ENCODE measurements around the gene LINC01488. TPM values are rescaled to one million over a fixed set of nuclear protein-coding genes. Genes with fewer than 3 reads are reported as not detected.

Gene LINC01488
- total and polyA plus RNA-seq, 2 of the 13 experiments (the other 11 are each of a cell fraction or from before 2014, with no cell fraction given) = 0.26 to 0.58 TPM

DNA sequence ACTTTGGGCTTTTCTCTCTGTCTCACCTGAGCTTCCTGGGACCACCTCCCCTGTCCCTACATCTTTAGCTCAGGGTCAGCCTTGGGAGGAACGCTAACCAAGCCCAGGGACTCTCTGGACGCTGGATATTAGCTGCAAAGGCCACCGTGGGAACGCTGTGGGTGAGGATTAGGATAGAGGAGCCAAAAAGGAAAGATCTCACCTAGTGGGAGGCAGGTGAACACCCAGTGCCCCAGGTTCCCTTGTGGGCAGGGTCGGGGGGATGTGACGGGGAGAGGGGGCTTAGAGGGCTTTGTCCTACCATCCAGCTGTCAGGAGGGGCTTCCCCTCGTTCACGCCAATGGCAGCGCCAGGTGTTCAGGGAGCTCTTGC is 50.2 kb downstream of the LINC01488 start:
- intact Hi-C loops (cut with micrococcal nuclease; ENCODE audit: unreplicated experiment) = no loop called here
- WGBS (ENCODE audit: low lambda C conversion rate) = 17% methylated on average over 9 of the region's 9 CpGs
- Histone ChIP-seq H3K4me1 (ENCODE audit: insufficient read depth, low read length) (no peaks in the 10 kb centered on the region), H3K9ac (ENCODE audit: insufficient read depth, low read depth, low read length) (no peak overlapping the region), H2AFZ (ENCODE audit: low read length) (no peak overlapping the region), H3K4me3 (replicated peaks in 1 of 3; ENCODE audit: insufficient read depth in 1 of 3, low read depth in 2 of 3, low read length in 3 of 3) (no peak overlapping the region), H3K79me2 (ENCODE audit: insufficient read depth, low read length) (no peaks in the 10 kb centered on the region), H3K36me3 (replicated peaks in 1 of 2; ENCODE audit: control insufficient read depth in 1 of 2, insufficient read depth in 2 of 2, low read length in 2 of 2) (no peaks in the 10 kb centered on the region), H3K9me3 (ENCODE audit: low read length) (no peaks in the 10 kb centered on the region), H3K4me2 (ENCODE audit: low read depth, low read length) (no peak overlapping the region), H4K20me1 (ENCODE audit: insufficient read depth, low read length) (no peaks in the 10 kb centered on the region), H3K27me3 (ENCODE audit: control insufficient read depth in 1 of 2, insufficient read depth in 2 of 2, low read length in 2 of 2) (peaks cover 2 to 45% of the 10 kb centered on the region in 2 experiments; a peak in 3 of 5 replicates), H3K27ac (ENCODE audit: extremely low read length, insufficient read depth, low read length) (no peak overlapping the region)
- ChIA-PET POLR2A (no interaction called here), CTCF (ENCODE audit: low intra/inter-chr PET ratio, low total read pairs) (no interaction called here)
- in situ Hi-C loops (cut with HindIII; ENCODE audit: extremely low pct_ligation_motif_present, low pct_unique_long_range_greater_than_20kb) = no loop called here
- no peak for TF ChIP-seq ZNF232 (CRISPR knock-in tag; IDR thresholded peaks at IDR 0.05; ENCODE audit: borderline replicate concordance)
- TF ChIP-seq ZNF484 (CRISPR knock-in tag; IDR thresholded peaks at IDR 0.05; ENCODE audit: borderline replicate concordance, low read depth) = no peak
- TF ChIP-seq ZNF614 (CRISPR knock-in tag; IDR thresholded peaks at IDR 0.05; ENCODE audit: borderline replicate concordance) = no peak
- TF ChIP-seq, protein P1, sequence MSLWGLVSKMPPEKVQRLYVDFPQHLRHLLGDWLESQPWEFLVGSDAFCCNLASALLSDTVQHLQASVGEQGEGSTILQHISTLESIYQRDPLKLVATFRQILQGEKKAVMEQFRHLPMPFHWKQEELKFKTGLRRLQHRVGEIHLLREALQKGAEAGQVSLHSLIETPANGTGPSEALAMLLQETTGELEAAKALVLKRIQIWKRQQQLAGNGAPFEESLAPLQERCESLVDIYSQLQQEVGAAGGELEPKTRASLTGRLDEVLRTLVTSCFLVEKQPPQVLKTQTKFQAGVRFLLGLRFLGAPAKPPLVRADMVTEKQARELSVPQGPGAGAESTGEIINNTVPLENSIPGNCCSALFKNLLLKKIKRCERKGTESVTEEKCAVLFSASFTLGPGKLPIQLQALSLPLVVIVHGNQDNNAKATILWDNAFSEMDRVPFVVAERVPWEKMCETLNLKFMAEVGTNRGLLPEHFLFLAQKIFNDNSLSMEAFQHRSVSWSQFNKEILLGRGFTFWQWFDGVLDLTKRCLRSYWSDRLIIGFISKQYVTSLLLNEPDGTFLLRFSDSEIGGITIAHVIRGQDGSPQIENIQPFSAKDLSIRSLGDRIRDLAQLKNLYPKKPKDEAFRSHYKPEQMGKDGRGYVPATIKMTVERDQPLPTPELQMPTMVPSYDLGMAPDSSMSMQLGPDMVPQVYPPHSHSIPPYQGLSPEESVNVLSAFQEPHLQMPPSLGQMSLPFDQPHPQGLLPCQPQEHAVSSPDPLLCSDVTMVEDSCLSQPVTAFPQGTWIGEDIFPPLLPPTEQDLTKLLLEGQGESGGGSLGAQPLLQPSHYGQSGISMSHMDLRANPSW (CRISPR knock-in tag; IDR thresholded peaks at IDR 0.05; ENCODE audit: borderline replicate concordance) = no peak
- DNase-seq (ENCODE audit: low spot score) = no peak
- BruUV-seq (replicated peaks) = no TSS peak
- ATAC-seq = no peak
- no peak for FAIRE-seq
